ENCODE data around the gene SAMD14.

GRCh38 chr17:50109785-50110184, 20.2 kb downstream of the SAMD14 start:
- TF ChIP-seq CTCF (IDR thresholded peaks at IDR 0.05) (no peak), POLR2A (IDR thresholded peaks at IDR 0.05) (no peak)

All from Peyer's patch (tissue), 4 donors.